ENCODE data around the gene EPHA5.

The EPHA5 gene
- 0 to 0.07 reads per million in 2 donors for total RNA-seq

DNA sequence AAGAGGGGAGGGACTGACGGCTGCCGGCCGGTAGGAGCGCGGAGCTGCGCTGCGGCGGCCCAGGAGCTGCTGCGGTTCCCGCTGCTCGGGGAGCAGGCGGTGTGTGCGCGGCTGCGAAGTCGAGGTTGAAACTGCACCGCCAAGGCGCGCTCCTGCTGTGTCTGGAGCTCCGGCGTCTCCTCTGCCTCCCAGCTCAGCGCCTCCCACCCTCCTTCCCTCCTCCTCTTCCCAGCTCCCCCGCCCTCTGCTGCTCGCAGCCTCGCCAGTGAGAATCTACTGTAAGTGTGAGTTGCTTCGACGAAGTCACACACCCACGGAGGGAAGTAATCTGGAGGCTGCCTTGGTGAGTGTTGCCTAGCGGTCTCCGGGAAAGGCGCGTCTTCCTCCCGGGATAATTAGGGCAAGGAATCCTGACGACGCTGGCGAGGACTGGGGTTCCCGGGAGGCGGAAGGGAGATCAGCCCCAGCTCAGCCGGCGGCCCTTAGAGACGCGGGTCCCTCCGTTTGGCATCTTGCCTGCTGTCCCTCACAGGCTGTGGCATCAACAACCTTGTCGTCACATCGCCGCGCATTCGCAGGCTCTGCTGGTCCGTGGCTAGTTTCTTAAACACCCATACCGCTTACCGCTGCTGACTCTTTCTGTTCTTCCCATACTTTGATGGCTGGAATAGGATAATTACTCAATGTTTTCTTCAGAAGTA, at the start of gene EPHA5:
EPHA5 (minus strand) TSS at position 159 of the 701 bp plus-strand sequence. CDS start 747 bp downstream, outside the sequence.
- DNase-seq = no peak

DNA sequence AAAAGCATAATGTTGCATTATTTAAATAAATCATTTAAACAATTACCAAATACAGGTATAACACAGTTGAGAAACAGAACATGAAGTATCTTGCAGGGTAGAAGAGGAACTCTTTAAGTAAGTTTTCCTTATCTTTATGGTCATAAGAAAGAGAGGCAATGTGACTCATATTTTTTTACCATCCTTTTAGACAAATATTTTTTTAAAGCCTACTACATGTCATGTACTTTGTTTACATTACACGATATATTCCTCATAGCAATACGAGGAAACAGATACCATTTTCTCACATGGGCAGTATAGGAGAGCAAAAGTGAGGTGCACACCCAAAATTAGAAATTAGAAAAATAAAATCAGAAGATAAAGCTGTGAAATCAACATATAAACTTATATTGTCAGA, 49.3 kb upstream of the EPHA5 start:
- no peak for DNase-seq

DNA sequence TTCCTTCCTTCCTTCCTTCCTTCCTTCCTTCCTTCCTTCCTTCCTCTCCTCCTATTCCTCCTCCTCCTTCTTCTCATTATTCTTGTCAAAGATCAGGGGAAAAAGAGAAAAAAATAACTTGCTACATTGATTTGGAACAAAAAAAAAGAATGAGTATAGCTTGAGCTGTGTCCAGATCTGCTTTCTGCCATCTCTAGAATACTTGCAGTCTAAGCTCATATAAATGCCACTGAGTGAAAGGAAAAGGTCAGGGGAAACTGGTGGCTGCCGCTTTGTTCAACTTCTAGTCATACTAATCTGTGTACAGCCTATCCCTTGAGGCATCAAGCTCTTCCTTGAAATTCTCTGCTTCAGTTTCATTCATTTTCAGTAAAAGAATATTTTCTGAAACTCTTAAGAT, 28.3 kb upstream of the EPHA5 start:
- no peak for DNase-seq

DNA sequence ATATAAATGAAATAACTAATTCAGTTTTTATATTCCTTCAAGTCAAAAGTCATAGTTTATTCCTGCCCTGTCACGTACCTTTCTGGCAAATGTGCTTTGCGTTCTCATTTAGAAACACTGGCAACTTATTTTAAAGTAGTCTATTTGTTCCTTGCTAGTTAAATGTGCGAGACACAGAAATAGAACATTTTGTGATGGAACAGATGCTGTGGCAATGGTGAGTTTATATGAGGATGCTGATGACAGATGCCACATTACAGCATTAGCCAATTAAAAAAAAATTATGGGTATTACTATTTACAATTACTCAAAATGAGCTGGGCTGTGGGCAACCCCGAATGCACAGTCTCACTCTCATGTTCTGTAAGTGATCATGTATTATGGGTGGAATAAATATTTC, 26.1 kb upstream of the EPHA5 start:
- DNase-seq = no peak

DNA sequence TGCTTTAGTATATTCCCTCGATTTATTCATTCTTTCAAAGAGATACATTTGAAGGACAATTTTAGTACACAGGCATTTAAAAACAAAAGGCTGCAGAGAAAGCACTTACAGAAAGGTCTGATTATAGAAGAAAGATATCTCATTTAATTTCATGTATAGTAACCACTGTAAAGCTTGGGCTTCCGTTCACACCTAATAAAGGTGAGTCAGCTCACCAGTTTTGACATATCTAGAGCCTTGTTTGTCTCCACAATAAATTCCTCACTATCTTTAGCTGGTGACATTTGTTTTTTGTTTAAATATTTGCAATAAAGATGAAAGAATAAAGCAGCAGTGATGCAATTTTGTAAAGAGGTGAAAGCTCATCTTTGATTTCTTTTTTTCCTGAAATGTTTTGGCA, 1.1 kb upstream of the EPHA5 start:
- DNase-seq = no peak

DNA sequence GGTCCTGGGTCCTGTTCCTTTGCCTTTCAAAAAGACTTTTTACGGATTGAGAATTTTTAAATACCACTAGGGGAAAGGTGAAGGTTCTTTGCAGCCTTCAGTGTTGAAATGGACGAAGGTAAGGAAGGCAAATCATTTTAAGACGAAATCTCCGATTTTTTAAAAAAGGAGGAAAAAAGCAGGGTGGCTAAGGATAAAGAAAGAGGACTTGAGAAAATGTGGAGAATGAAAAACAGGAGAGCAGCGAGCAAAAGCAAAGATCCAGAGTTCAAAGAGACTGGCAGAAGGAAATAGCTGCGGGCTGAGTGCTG, 314 bp downstream of the EPHA5 start:
- DNase-seq = no peak

DNA sequence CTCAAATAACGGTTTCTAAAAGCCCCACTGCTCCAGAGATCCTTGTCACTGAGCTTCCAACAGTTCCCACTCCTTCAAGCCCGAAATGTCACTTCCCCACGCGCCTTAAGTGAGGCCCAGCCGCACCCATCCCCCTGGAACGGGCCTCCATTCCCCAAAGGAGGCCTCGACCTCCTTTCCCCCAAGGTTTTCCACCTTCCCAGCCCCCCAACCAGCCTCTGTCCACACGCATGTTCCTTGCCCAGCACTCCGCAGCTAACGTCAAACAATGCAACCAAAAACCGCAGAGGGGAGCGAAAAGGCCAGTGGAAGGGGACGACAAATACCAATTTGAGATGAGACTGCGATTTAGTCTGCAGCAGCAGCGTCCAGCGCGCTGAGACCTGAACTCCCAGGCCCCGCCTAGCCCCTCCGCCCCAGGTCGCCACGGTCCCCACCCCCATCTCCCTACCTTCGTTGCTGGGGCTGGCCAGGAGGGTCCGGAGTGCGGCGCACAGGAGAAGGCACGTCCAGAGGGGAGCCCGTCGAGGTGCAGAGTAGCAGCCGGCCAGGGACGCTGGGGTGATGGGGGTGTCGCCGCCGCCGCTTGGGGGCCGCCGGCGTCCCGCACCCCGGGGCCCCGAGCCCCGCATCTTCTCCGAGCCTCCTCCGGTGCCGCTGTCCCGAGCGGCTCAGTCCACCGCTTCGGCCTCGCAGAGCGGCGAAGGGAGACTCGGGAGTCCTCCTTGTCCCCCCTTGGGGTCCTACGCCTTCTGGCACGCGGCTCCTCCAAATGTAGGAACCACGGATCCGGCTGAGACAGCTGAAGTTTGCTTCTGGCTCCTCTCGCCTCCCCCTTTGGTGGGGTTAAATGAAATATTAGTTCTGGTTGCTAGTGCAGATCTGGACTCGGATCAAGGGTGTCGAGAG, 924 bp downstream of the EPHA5 start:
- DNase-seq = no peak

DNA sequence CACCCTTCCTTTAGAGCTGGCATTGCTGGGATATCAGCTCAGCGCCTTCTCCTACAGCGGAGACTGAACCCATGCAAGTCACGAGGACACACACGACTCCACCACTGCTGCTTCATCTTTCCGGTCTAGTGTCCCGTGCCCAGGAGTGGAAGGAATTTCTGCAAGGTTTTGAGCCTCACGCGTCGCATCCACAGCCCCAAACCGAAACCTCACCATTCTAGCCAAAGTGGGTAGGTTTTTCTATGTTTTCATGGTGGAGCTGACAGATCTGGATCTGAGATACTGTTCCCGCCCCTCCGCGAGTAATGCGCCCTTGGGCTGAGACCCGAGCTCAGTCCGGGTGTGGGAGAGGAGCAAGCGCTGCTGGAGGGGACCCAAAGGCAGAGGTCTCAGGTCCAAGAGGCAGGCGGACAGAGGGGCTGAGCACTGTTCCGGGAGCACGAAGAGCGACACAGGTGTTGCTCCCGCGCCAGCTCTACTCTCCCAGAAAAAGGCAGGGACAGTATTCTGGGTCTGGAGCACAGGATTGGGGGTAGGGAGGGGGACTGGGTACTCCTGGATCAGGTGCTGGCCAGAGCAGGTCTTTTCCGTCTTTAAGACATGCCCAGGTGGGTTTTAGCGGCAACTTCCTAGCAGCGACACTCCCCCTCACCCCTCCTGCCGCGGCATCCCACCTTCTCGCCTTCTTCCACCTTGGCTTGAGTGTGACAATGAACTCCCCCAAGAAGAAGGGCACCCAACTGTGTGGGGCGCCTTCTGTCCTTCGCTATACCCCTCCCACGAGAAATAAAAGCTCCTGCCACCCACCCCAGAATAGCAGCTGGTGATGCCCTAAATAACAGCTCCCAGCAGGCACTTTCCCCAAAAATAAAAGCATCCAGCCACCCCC, 1.8 kb downstream of the EPHA5 start:
- DNase-seq = no peak

DNA sequence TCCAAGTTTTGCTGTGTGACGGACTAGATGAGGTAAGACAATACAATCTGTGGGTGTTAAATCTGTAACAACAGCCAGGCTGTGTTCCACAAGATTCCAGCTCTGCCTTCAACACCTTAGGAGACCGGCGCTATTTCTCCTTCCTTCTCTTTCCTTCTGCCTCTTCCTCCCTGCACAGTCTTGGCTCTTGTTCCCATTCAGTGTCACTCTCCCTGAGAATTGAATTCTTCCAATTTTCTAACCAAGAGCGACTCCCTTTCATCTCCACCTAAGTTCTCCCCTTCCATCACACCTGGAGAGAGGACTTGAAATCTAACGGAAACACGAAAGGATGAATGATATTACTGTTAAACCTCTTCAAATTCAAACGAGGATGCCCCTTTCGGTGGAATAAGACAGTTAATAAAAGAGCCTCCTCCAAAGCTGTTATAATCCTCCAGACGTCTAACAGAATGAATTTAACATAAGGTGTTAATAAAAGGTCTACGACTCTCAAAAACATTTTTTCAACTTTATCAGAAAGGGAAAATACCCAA, 2.7 kb downstream of the EPHA5 start:
- DNase-seq = no peak

DNA sequence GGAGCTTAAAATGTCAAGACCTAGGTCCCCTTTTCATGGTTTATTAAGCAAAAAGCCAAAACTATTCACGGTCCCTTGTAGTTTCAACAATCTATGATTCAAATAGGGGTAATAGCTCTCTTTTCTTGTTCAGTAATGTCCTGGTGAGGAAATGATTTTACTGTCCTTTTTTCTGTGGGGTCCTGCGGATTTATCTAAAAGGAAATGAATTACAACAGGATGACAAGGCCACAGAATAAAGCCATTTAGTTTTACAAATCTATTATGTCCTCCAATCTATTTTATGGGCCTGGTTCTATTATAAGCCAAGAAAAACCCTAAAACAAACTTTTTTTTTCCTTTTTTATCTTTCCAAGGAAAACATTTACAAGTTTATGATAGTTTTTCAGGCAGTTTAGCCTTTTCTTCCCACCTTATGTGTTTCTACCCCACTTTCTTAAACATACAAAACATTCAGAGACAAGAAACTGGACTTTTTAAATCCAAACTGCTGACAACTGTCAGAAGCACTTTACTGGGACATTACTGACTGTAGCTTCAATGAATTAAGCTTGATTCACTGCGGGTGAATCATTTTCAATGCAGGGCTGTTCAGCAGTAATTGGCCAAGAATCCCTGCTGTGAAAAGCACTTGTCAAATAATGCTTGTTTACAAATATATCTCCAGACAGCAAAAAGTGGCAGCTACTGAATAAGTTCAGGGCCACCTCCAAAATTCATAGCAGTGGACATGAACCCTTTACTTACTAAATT, 4.3 kb downstream of the EPHA5 start:
- DNase-seq = no peak

DNA sequence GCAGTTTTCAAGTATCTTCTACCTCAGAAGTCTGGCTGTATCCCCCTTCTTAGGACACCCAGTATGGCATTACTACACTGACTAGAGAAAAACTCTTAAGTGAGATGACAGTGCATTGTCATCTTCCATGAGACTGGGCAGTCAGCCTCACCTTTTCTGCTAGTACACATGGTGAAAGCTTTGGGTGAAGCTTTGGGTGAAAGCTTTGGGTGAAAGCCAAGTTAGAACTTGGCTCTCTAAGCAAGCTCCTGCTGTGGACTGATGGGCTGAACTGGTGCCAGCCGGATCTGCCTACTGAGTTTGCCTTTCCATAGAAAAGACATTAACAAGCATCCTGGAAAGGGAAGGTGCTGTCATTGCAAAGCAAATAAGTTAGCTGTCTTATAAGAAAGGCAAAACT, 8.8 kb downstream of the EPHA5 start:
- no peak for DNase-seq

DNA sequence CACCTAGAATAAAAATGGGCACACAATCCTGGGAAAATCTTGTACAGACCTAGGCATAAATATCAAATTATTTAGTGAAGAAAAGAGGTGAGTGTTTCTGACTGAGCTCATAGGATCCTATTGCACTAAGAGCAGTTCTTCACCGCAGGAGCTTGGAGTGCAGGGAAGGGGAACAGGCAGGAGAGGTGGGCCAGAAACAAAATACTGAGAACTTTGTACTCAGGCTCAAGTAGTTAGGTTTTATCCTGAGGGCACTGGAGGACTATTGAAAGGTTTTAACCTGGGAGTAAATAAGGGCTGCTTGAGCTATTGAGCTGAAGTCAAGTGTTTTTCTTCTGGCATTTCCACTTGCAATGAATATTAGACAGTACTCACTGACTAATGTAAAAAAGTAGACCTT, 12.2 kb downstream of the EPHA5 start:
- DNase-seq = no peak

DNA sequence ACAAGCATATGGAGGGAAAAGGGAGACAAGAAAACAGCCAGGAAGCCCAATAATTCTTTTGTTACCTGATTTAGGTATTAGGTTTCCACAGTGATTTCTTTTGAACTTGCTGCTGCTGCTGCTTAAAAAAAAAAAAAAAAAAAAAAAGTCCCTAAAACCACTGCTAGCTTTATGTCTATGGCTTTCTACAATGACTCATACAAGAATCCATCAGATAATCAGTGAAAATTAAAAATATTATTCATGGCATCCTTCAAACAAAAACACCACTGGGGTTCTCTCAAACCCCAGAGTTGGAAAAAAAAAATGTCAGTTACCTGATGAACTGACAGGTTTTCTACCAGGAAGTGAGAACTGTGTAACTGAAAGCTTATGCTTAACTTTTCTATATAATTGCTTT, 14.3 kb downstream of the EPHA5 start:
- no peak for DNase-seq

DNA sequence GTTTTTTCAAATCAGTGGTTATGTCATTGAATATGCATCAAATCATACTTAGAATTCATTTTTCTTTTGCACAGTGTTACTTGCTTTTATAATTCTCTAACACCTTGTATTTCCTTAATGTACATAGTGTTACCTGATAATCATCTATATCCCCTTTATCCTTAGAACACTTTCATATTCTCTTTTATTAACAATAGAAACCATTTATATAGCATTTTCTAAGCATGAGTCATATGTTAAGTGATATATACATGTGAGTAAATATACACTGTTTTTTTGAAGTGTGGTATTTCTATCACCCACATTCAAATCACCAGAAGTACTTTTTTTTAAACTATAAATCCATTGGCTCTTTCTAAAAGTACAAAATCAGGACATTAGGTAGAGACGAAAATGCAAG, 15.3 kb downstream of the EPHA5 start:
- DNase-seq = no peak

DNA sequence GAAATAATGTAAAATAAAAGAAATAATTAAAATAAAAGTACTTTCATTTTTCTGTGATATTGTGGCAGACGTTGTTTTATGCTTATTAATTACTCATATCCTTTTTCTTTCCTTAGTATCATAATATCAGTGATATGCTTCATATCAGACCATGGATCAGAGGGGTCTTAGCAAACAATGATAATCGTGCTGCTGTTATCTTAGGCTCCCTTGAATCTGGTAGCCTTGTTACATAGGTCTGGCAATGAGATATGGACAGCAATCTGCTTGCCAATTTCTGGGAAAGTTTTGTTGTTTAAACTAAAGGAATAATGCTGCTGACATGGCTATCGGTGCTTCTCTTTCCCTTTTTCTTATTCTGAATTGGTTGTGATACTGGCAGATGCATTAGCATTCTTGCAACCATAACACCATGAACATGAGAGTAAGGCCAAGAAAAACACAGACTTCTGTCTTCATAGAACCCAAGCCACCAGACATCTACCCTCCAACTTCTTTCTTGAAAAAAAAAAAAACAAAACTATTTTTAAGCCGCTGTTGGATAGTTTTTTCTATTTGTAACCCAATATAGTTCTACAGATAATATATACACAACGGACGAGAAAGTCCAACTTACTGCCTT, 16.4 kb downstream of the EPHA5 start:
- DNase-seq = no peak

DNA sequence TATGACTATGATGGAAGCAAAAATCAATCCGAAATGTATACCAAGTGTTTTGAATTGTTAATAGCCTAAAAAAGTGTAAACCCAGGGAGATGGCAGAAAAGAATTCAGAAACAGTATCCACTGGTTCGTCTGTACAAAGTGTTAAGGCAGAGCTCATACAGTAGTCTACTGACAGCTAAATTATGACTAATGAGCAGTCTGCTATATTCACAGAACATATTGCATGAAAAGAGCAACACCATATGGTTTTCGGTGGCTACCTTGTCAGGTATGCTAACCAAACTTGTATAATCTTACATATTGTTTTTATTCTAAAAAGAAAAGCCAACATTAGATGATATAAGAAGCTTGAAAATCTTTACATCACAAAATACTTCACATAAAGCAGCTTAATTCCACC, 18.5 kb downstream of the EPHA5 start:
- DNase-seq = no peak

DNA sequence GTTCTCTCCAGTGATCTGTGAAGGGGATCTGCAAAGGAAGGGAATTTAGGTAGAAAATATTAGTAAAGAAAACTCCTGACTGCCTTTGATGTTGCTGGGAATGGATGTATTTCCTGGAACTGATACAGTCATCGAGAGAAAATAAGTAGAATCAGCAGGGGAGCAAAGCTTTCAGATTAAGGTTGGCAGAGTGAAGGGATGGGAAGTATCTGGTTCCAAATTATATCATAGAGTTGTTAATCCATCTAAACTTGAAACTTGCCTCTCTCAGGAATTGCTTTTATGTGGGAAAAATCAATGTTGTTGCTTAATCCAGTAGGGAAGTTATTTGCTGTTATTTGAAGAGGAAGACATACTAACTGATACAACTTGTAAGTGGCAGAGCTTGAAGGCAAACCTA, 19.3 kb downstream of the EPHA5 start:
- no peak for DNase-seq

DNA sequence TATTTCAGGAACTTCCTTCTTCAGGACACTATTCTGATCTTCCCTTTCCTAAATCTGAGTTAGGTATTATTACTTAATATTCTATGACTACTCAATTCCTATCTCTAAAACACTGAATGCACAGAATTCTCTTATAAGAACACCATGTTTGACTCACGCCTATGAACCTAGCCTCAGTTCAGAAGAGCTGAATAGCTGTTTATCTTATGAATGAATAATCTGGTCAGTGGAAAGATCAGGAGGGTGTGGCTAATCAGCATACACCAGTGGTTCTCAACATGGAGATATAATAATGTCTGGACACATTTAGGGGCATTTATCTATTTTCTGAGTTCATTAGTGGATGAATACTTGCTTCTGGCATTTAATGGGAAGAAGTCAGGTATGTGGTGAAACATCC, 24.2 kb downstream of the EPHA5 start:
- no peak for DNase-seq

DNA sequence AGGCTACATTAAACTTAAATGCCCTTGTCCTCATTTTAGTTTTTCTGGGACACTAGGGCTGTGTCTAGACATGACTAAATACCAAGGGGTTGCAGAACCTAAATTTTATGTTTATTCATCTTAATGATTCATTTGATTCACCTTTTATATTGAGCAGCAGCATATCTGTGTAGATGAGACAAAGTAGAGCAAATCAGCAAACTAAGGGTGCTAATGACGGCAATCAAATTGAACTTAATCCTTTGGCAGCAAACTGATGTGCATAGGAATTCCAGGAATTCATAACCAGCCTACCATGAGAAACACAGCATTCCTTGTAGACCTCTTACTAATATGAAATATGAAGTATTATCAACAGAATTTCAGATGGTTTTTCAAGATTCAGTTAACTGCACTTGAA, 25.1 kb downstream of the EPHA5 start:
- DNase-seq = no peak

DNA sequence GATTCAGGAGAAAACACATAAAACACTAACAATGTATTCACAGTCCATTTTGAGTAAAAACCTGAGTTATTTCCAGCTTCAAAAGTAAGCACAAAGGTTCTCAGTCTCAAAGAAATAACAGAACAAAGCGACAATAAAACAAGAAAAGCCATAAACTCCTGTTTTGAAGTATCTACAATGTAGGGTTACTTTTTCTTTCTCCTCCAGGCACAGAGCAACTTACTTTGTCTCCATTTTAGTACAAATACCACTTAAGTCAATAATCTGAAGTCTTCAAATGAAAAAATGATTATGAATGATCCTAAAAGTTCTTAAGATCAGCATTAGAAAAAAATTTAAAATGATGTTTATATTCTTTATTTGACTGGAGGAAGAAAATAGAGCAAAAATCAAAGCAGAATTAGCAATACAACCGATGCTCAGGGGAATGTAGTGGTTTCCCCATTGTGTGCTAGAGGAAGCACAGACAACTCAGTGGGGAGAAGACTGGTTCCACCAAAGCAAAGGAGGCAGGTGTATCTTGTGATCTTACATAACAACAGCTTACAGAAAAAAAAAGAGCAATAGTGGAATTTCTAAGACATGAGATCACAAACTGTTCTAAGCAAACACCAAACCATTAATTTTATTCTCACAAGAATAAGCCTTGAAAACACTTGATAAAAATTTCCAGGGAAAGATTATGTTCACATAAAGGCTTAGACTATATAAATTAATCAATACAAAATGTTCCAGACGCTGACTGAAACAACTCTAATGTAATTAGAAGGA, 35.1 kb downstream of the EPHA5 start:
- no peak for DNase-seq

DNA sequence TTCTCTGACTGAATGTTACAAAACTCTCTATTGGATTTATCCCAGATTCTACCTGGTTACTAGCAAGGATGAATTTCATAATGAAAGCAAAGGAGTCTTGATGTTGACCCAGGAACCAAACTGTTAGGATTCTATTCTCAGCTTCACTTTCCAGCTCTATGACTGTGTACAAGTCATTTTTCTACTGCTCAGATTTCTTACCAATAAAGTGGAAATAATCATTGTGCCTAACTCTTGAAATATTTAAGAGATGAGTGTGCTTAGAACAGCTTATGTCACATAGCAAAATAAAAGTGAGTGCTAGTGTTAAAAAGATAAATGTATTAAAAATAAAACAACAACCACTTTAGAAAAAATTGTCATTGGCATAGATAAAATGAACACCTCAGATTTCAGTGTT, 45.6 kb downstream of the EPHA5 start:
- DNase-seq = no peak

Measured in T-helper 9 cell (primary cell).